ENCODE data around the gene SP2.

DNA sequence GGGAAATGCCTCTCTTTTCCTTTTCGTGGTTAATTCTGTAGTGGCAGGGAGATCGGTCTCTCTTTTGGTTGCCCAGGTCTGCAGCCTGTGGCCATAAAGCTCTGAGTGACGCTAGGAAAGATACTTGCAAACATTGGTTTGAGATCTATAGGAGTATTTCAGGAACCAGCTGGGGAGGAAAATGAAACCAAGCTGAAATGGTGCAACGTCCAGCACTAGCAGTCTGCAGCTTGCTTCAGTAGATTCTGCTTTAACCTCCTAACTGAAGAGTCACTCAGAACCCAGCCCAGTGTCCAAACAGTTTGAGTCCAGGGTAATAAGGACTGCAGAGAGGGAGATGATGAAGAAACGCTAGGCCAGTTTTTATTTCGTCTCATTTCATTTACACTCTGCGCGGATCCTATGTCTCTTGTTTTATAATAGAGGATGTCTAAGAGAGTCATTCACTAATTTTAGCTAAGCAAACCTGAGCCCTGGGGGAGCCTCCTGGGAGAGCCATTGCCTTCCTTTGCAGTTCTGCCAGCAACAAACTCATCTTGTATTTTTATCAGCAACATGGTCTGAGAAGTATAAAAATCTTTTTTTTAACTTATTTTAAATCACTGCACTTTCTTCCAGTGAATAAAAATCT is 12.0 kb downstream of the SP2 start:
- TF ChIP-seq POLR2A (IDR thresholded peaks at IDR 0.05; ENCODE audit: low read length) (no peak), GATA1 (IDR thresholded peaks at IDR 0.05; ENCODE audit: low read depth, low read length) (no peak)
